H9 (cell line): ENCODE data around the gene THBS3. TPM values are rescaled to one million over a fixed set of nuclear protein-coding genes. Genes with fewer than 3 reads are reported as not detected.

Source experiments
- DNase-seq: peaks from one replicate; pipeline ENCODE4 v3.0.0-alpha.2; 2017
- H2AFZ ChIP-seq: one replicate; pipeline ENCODE4 v1.6.1; 2013; ENCODE audit warnings: mild to moderate bottlenecking, low read length, control low read depth, moderate library complexity
- H2AK5ac ChIP-seq: 2 replicates; pipeline ENCODE4 v1.6.1; 2013; ENCODE audit warnings: low read length, control low read depth, mixed read lengths; ENCODE audit not compliant: insufficient read length
- H2BK120ac ChIP-seq: one replicate; pipeline ENCODE4 v1.6.1; 2013; ENCODE audit warnings: low read depth, mild to moderate bottlenecking, low read length, control low read depth, inconsistent platforms; ENCODE audit not compliant: poor library complexity, severe bottlenecking
- H2BK12ac ChIP-seq: 2 replicates; pipeline ENCODE4 v1.6.1; 2013; ENCODE audit warnings: low read length, control low read depth, mixed read lengths, low read depth; ENCODE audit not compliant: insufficient read length
- H2BK15ac ChIP-seq: 2 replicates; pipeline ENCODE4 v1.6.1; 2013; ENCODE audit warnings: low read depth, low read length, control low read depth
- H2BK20ac ChIP-seq: one replicate; pipeline ENCODE4 v1.6.1; 2013; ENCODE audit warnings: low read depth, mild to moderate bottlenecking, low read length, control low read depth, inconsistent platforms; ENCODE audit not compliant: poor library complexity, severe bottlenecking
- H2BK5ac ChIP-seq: 2 replicates; pipeline ENCODE4 v1.6.1; 2013; ENCODE audit warnings: low read length, control low read depth, mixed read lengths; ENCODE audit not compliant: insufficient read length
- H3K14ac ChIP-seq: 2 replicates; pipeline ENCODE4 v1.6.1; 2013; ENCODE audit warnings: low read length, control low read depth; ENCODE audit not compliant: insufficient read depth
- H3K18ac ChIP-seq: 2 replicates; pipeline ENCODE4 v1.6.1; 2013; ENCODE audit warnings: low read depth, mild to moderate bottlenecking, mixed read lengths, low read length, control low read depth; ENCODE audit not compliant: insufficient read length
- H3K23ac ChIP-seq: 2 replicates; pipeline ENCODE4 v1.6.1; 2013; ENCODE audit warnings: low read length, control low read depth, mixed read lengths, low read depth; ENCODE audit not compliant: insufficient read length
- H3K23me2 ChIP-seq: 2 replicates; pipeline ENCODE4 v1.6.1; 2013; ENCODE audit warnings: low read depth, mild to moderate bottlenecking, mixed read lengths, low read length, control low read depth; ENCODE audit not compliant: insufficient read length, poor library complexity, severe bottlenecking
- H3K27ac ChIP-seq: 2 replicates; pipeline ENCODE4 v1.5.1; 2013; ENCODE audit warnings: low read length, control low read depth, mixed read lengths, low read depth; ENCODE audit not compliant: insufficient read length
- H3K27me3 ChIP-seq: 2 replicates; pipeline ENCODE4 v1.6.1; 2013; ENCODE audit warnings: low read length, control low read depth, inconsistent platforms; ENCODE audit not compliant: insufficient read depth
- H3K4ac ChIP-seq: 2 replicates; pipeline ENCODE4 v1.6.1; 2013; ENCODE audit warnings: low read depth, mild to moderate bottlenecking, control low read depth, inconsistent platforms, low read length, moderate library complexity
- H3K4me1 ChIP-seq: 2 replicates; pipeline ENCODE4 v1.6.1; 2013; ENCODE audit warnings: low read length, control low read depth, inconsistent platforms; ENCODE audit not compliant: insufficient read depth
- H3K4me2 ChIP-seq: 2 replicates; pipeline ENCODE4 v1.6.1; 2013; ENCODE audit warnings: low read length, control low read depth, mixed read lengths; ENCODE audit not compliant: insufficient read length, insufficient read depth
- H3K56ac ChIP-seq: 2 replicates; pipeline ENCODE4 v1.6.1; 2013; ENCODE audit warnings: low read depth, mild to moderate bottlenecking, mixed read lengths, low read length, control low read depth; ENCODE audit not compliant: insufficient read length
- H3K79me1 ChIP-seq: 2 replicates; pipeline ENCODE4 v1.6.1; 2013; ENCODE audit warnings: low read depth, mild to moderate bottlenecking, moderate library complexity, low read length, control low read depth, inconsistent platforms; ENCODE audit not compliant: insufficient read depth, poor library complexity, severe bottlenecking
- H3K79me2 ChIP-seq: 2 replicates; pipeline ENCODE4 v1.6.1; 2013; ENCODE audit warnings: low read length, control low read depth, inconsistent platforms; ENCODE audit not compliant: insufficient read depth
- H3K9ac ChIP-seq: 2 replicates; pipeline ENCODE4 v1.6.1; 2013; ENCODE audit warnings: low read length, control low read depth, mixed read lengths; ENCODE audit not compliant: insufficient read length; ENCODE audit errors: extremely low read depth
- H3K9me3 ChIP-seq: one replicate; pipeline ENCODE4 v1.6.1; 2013; ENCODE audit warnings: low read depth, low read length, inconsistent platforms; ENCODE audit not compliant: control insufficient read depth
- H3T11ph ChIP-seq: one replicate; pipeline ENCODE4 v1.6.1; 2013; ENCODE audit warnings: mild to moderate bottlenecking, low read length, control low read depth, inconsistent platforms
- H4K20me1 ChIP-seq: one replicate; pipeline ENCODE4 v1.6.1; 2013; ENCODE audit not compliant: control insufficient read depth, insufficient read length, insufficient read depth
- H4K5ac ChIP-seq: 2 replicates; pipeline ENCODE4 v1.6.1; 2013; ENCODE audit warnings: low read depth, mild to moderate bottlenecking, mixed read lengths, low read length, control low read depth; ENCODE audit not compliant: insufficient read length
- H4K8ac ChIP-seq: replicated peaks from 2 replicates; pipeline ENCODE4 v1.6.1; 2013; ENCODE audit warnings: low read length, control low read depth, mixed read lengths, low read depth; ENCODE audit not compliant: insufficient read length
- H4K91ac ChIP-seq: 2 replicates; pipeline ENCODE4 v1.6.1; 2013; ENCODE audit warnings: low read depth, mild to moderate bottlenecking, moderate library complexity, mixed read lengths, low read length, control low read depth; ENCODE audit not compliant: insufficient read length
- H3K27ac Mint-ChIP-seq, 3 experiments: 2 replicates in 2 of 3; 3 replicates in 1 of 3; pipeline ENCODE4 v1.8.0; 2020 to 2021; ENCODE audit warnings: mixed read lengths in 3 of 3, mild to moderate bottlenecking in 1 of 3, moderate library complexity in 1 of 3
- H3K27me3 Mint-ChIP-seq: 2 replicates; pipeline ENCODE4 v1.8.0; 2021; ENCODE audit warnings: low read depth, mild to moderate bottlenecking, moderate library complexity, mixed read lengths
- H3K36me3 Mint-ChIP-seq, 3 experiments: 2 replicates in 2 of 3; 3 replicates in 1 of 3; pipeline ENCODE4 v1.8.0; 2020 to 2021; ENCODE audit warnings: low read depth in 3 of 3, mixed read lengths in 3 of 3; ENCODE audit not compliant: insufficient read depth in 1 of 3
- H3K4me1 Mint-ChIP-seq, 2 experiments: 2 replicates each; pipeline ENCODE4 v1.8.0; 2020; ENCODE audit warnings: mixed read lengths in 2 of 2
- H3K4me3 Mint-ChIP-seq, 2 experiments: 2 replicates in 1 of 2; 3 replicates in 1 of 2; pipeline ENCODE4 v1.8.0; 2020 to 2021; ENCODE audit warnings: mild to moderate bottlenecking in 2 of 2, mixed read lengths in 2 of 2, moderate library complexity in 1 of 2
- H3K9me3 Mint-ChIP-seq, 2 experiments: 2 replicates in 1 of 2; 3 replicates in 1 of 2; pipeline ENCODE4 v1.8.0; 2020; ENCODE audit warnings: mild to moderate bottlenecking in 2 of 2, mixed read lengths in 2 of 2, moderate library complexity in 1 of 2
- WGBS: extraction: QIAGEN DNeasy Blood & Tissue Kit; methylation state at CpG from one replicate; pipeline ENCODE4 v1.1.7; 2013; ENCODE audit warnings: missing lambda C conversion rate, low lambda C conversion rate, mixed read lengths; ENCODE audit not compliant: insufficient read length; ENCODE audit errors: extremely low coverage; 5-methylcytosine and 5-hydroxymethylcytosine counted together
- total RNA-seq: library from RNA; stranded (reverse); gene quantifications from 2 replicates; pipeline ENCODE4 v1.2.1, GENCODE V29; 2021
- TF ChIP-seq, protein P1 (sequence below): fragments of 200-600 bp; sonication (generic); conservative IDR thresholded peaks from 3 replicates; pipeline ENCODE4 v1.8.0; 2021; ENCODE audit warnings: antibody characterized with exemption, mild to moderate bottlenecking

Gene THBS3
- total RNA-seq, 1 experiment from 2014 or later, result 5.9 TPM

DNA sequence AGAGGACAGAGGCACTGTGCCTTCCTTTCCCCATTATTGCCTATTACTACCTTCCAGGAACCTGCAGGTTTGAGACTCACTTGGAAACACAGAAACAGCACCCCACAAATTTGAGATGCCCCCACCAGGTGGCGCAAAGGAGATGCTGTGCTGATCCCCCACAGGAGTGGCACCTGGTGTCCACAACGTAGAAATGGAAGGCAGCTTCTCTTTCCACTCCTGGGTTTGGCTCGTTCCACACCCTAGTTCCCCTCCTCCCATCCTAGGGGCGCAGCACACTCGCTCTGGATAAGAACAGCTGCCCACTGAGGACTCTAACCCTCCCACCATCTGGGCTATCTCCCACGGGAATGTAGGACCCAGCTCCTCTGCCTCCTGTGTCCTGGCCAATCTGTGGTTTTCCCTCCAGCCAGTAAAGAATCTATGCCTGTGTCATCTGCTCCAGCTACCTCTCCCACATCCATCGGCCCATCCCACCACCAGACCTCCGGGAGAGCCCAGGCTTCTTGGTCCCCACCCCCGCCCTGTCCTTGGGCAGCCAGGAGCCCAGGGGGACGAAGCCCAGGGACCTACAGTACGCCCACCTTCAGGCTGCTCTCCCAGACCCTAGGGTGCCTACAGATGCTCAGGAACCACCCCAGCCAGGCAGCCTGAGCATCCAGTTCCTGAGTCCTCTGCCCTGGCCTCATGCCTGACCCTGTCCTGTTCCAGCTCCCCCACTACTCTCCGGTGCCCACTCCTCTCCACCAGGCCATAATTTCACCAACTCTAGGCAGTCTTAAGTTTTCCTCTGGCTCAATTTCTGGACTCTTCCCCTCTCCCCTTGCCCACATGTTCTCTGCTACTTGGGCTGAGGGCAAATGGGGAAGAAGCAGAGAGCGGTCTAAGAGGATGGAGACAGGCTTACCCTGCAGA, 549 bp downstream of the THBS3 start:
- no peak overlapping the region for H4K5ac ChIP-seq
- H3K79me1 ChIP-seq, result no peaks in the 10 kb centered on the region
- no peak overlapping the region for H4K8ac ChIP-seq
- H3K9ac ChIP-seq, result peak overlapping the region; percentile 53
- no peaks in the 10 kb centered on the region for H3K79me2 ChIP-seq
- H3K56ac ChIP-seq, result no peak overlapping the region
- H3K4me2 ChIP-seq, result peak overlapping the region; percentile 89
- no peaks in the 10 kb centered on the region for H3K9me3 ChIP-seq
- H3K9me3 Mint-ChIP-seq, result no peaks in the 10 kb centered on the region
- H2AK5ac ChIP-seq, result no peak overlapping the region
- no peak overlapping the region for H2AFZ ChIP-seq
- H3T11ph ChIP-seq, result no peak overlapping the region
- H3K4me1 ChIP-seq, result peaks cover 2% of the 10 kb centered on the region; the same call in 1 of the 2 replicates
- no peak overlapping the region for H3K27ac ChIP-seq
- H3K27me3 ChIP-seq, result no peaks in the 10 kb centered on the region
- H4K91ac ChIP-seq, result no peak overlapping the region
- peaks cover 14% of the 10 kb centered on the region for H3K27me3 Mint-ChIP-seq
- H3K14ac ChIP-seq, result peak overlapping the region; percentile 51; the same call in 1 of the 2 replicates
- H3K4ac ChIP-seq, result no peak overlapping the region
- H2BK120ac ChIP-seq, result no peak overlapping the region
- peaks cover 30 to 31% of the 10 kb centered on the region in 2 experiments for H3K4me1 Mint-ChIP-seq
- peak; percentile 87 for DNase-seq
- H3K18ac ChIP-seq, result peak overlapping the region; percentile 74
- H3K23me2 ChIP-seq, result peaks cover 6% of the 10 kb centered on the region
- no peak overlapping the region for H2BK12ac ChIP-seq
- H3K27ac Mint-ChIP-seq, result peak overlapping the region; percentile 66 to 92 (median 91)
- H3K36me3 Mint-ChIP-seq, result peaks cover 7 to 39% (median 38%) of the 10 kb centered on the region in 3 experiments; a peak in 6 of 7 replicates
- TF ChIP-seq, protein P1, sequence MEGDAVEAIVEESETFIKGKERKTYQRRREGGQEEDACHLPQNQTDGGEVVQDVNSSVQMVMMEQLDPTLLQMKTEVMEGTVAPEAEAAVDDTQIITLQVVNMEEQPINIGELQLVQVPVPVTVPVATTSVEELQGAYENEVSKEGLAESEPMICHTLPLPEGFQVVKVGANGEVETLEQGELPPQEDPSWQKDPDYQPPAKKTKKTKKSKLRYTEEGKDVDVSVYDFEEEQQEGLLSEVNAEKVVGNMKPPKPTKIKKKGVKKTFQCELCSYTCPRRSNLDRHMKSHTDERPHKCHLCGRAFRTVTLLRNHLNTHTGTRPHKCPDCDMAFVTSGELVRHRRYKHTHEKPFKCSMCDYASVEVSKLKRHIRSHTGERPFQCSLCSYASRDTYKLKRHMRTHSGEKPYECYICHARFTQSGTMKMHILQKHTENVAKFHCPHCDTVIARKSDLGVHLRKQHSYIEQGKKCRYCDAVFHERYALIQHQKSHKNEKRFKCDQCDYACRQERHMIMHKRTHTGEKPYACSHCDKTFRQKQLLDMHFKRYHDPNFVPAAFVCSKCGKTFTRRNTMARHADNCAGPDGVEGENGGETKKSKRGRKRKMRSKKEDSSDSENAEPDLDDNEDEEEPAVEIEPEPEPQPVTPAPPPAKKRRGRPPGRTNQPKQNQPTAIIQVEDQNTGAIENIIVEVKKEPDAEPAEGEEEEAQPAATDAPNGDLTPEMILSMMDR, result peak; percentile 86
- H2BK5ac ChIP-seq, result no peak overlapping the region
- WGBS, result no CpG with 5 or more reads among the region's 13 CpGs
- peak overlapping the region; percentile 89 to 92 for H3K4me3 Mint-ChIP-seq
- H2BK20ac ChIP-seq, result no peak overlapping the region
- H2BK15ac ChIP-seq, result no peak overlapping the region
- H4K20me1 ChIP-seq, result peaks cover 2% of the 10 kb centered on the region
- no peak overlapping the region for H3K23ac ChIP-seq
